ENCODE results near the gene TRIM67.

GRCh38 chr1:231157311-231157710 lies 4.5 kb upstream of the TRIM67 start:
- TF ChIP-seq PATZ1 (CRISPR knock-in tag; IDR thresholded peaks at IDR 0.05; ENCODE audit: borderline replicate concordance) (no peak), ZFP30 (CRISPR knock-in tag; IDR thresholded peaks at IDR 0.05) (no peak), ZFP3 (CRISPR knock-in tag; IDR thresholded peaks at IDR 0.05) (no peak), BACH2 (CRISPR knock-in tag; IDR thresholded peaks at IDR 0.05; ENCODE audit: borderline replicate concordance) (no peak), ZNF565 (CRISPR knock-in tag; conservative IDR thresholded peaks at IDR 0.05; ENCODE audit: low read depth) (no peak)

Measured in SK-N-SH treated with all-trans-retinoic acid at 6 μM for 48 hours (cell line).